Measurements from ENCODE around the gene PRDM16.

The PRDM16 gene

GRCh38 chr1:3339856-3340255 lies 270.9 kb downstream of the PRDM16 start:
- no peaks in the 10 kb centered on the region for H3K79me2 ChIP-seq (ENCODE audit: insufficient read depth, low read length)
- H3K9me3 ChIP-seq (ENCODE audit: insufficient read depth, low read length, severe bottlenecking), result peaks cover 22% of the 10 kb centered on the region
- no peak overlapping the region for H3K27ac ChIP-seq (ENCODE audit: low read length)
- TF ChIP-seq EZH2 (IDR thresholded peaks at IDR 0.05; ENCODE audit: borderline replicate concordance, low read depth, low read length, severe bottlenecking), result no peak
- TF ChIP-seq CTCF (IDR thresholded peaks at IDR 0.05; ENCODE audit: borderline replicate concordance, extremely low read depth, low read length, poor library complexity, severe bottlenecking), result no peak
- no peak overlapping the region for H3K4me2 ChIP-seq (ENCODE audit: insufficient read depth, low read length)
- no peak overlapping the region for H2AFZ ChIP-seq (ENCODE audit: low read depth, low read length)
- H3K9ac ChIP-seq (ENCODE audit: low read depth, low read length), result no peak overlapping the region
- H4K20me1 ChIP-seq (ENCODE audit: insufficient read depth, low read length), result no peaks in the 10 kb centered on the region
- H3K4me1 ChIP-seq (ENCODE audit: insufficient read depth, low read length), result no peaks in the 10 kb centered on the region
- H3K4me3 ChIP-seq (ENCODE audit: low read depth in 1 of 2, low read length in 2 of 2), result no peak overlapping the region
- H3K36me3 ChIP-seq (ENCODE audit: insufficient read depth, low read length), result no peaks in the 10 kb centered on the region
- no peak for DNase-seq
- no peaks in the 10 kb centered on the region for H3K27me3 ChIP-seq (ENCODE audit: insufficient read depth, low read length, poor library complexity)
- ATAC-seq (ENCODE audit: insufficient read depth, low read depth), result no peak

DNA sequence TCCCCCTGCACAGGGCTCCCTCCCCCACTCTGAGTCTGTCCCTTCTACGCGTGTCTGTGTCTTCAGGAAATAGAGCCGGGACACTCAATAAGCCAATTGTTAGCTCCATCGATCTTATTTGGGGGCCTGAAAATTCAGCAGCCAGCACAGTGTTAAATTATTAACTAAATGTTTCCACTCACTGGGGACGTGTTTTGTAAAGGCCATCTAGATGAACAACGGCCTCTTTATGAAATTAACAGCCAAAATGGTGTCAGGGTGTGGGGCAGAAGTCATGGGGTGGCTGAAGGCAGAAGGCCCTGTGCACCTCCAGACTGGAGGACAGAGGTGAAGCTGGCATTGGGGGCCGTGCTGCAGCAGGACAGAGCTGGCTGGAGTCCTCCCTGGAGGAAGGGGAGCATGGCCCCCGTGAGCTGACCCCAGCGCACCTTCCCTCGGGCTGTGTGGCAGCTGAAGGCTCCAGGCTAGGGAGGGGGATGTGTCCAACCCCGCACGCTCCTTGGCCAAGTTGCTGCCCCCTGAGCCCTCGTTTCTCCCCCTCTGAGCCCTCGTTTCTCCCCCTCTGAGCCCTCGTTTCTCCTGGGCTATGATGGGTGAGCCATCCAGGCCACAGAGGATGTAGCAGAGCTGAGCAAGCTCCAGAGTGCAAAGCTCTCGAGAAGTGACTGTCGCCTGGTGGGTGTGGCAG lies 271.7 kb downstream of the PRDM16 start:
- Histone ChIP-seq H4K20me1 (ENCODE audit: insufficient read depth, low read length) (no peaks in the 10 kb centered on the region), H3K79me2 (ENCODE audit: insufficient read depth, low read length) (no peaks in the 10 kb centered on the region), H3K36me3 (ENCODE audit: insufficient read depth, low read length) (no peaks in the 10 kb centered on the region), H3K9me3 (ENCODE audit: insufficient read depth, low read length, severe bottlenecking) (peaks cover 25% of the 10 kb centered on the region), H3K4me3 (ENCODE audit: low read depth in 1 of 2, low read length in 2 of 2) (no peak overlapping the region), H3K4me1 (ENCODE audit: insufficient read depth, low read length) (no peaks in the 10 kb centered on the region), H3K4me2 (ENCODE audit: insufficient read depth, low read length) (no peak overlapping the region), H3K27me3 (ENCODE audit: insufficient read depth, low read length, poor library complexity) (no peaks in the 10 kb centered on the region), H3K9ac (ENCODE audit: low read depth, low read length) (no peak overlapping the region), H2AFZ (ENCODE audit: low read depth, low read length) (no peak overlapping the region), H3K27ac (ENCODE audit: low read length) (no peak overlapping the region)
- TF ChIP-seq EZH2 (IDR thresholded peaks at IDR 0.05; ENCODE audit: borderline replicate concordance, low read depth, low read length, severe bottlenecking) (no peak), CTCF (IDR thresholded peaks at IDR 0.05; ENCODE audit: borderline replicate concordance, extremely low read depth, low read length, poor library complexity, severe bottlenecking) (no peak)
- ATAC-seq (ENCODE audit: insufficient read depth, low read depth) (no peak), DNase-seq (no peak)

DNA sequence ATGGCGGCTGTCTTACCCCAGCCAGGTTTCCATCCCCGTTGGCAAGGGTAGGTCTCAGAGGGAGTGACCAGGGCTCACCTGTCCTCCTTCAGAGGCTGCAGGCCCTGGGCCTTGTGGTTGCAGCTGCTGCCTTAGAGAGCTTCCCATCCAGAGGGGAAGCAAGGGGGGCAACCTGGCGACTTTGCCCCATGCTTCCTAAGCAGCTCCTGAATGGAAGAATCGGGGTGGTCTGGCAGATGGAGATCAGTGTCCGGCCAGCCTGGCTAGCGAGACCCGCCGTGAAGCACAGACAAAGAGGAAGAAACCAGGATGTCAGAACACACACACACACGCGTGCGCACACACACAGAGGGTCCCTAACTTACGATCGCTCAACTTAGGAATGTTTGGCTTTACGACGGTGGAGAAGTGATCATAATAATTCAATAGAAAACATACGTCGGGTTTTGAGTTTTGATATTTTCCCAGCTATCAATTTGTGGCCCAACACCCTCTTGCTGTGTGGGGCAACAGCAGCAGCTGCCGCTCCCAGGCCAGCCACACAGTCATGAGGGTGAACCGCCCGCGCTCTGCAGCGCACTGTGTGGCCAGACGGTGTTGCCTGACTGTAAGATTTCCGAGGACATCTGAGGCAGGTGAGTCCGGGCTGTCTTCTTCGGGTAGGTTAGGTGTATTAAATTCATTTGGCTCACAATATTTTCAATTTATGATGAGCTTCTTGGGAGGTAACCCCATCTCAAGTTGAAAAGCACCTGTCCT lies 272.4 kb downstream of the PRDM16 start:
- TF ChIP-seq CTCF (IDR thresholded peaks at IDR 0.05; ENCODE audit: borderline replicate concordance, extremely low read depth, low read length, poor library complexity, severe bottlenecking), result no peak
- TF ChIP-seq EZH2 (IDR thresholded peaks at IDR 0.05; ENCODE audit: borderline replicate concordance, low read depth, low read length, severe bottlenecking), result no peak
- DNase-seq, result no peak
- no peaks in the 10 kb centered on the region for H3K27me3 ChIP-seq (ENCODE audit: insufficient read depth, low read length, poor library complexity)

More for the DNA sequence above, 272.4 kb downstream of the PRDM16 start:
- no peak overlapping the region for H2AFZ ChIP-seq (ENCODE audit: low read depth, low read length)
- H3K27ac ChIP-seq (ENCODE audit: low read length), result no peak overlapping the region
- H4K20me1 ChIP-seq (ENCODE audit: insufficient read depth, low read length), result no peaks in the 10 kb centered on the region
- no peak for ATAC-seq (ENCODE audit: insufficient read depth, low read depth)
- no peaks in the 10 kb centered on the region for H3K36me3 ChIP-seq (ENCODE audit: insufficient read depth, low read length)
- H3K4me3 ChIP-seq (ENCODE audit: low read depth in 1 of 2, low read length in 2 of 2), result no peak overlapping the region
- H3K79me2 ChIP-seq (ENCODE audit: insufficient read depth, low read length), result no peaks in the 10 kb centered on the region
- no peaks in the 10 kb centered on the region for H3K4me1 ChIP-seq (ENCODE audit: insufficient read depth, low read length)
- no peak overlapping the region for H3K9ac ChIP-seq (ENCODE audit: low read depth, low read length)
- H3K4me2 ChIP-seq (ENCODE audit: insufficient read depth, low read length), result no peak overlapping the region
- peaks cover 21% of the 10 kb centered on the region for H3K9me3 ChIP-seq (ENCODE audit: insufficient read depth, low read length, severe bottlenecking)
